ENCODE results near the gene NEXN. TPM values are rescaled to one million over a fixed set of nuclear protein-coding genes. Genes with fewer than 3 reads are reported as not detected.

The NEXN gene
- total and polyA plus RNA-seq, 2 of the 8 experiments (the other 6 are each of a cell fraction or from before 2014, with no cell fraction given): 0.20 to 2.9 TPM

GRCh38 chr1:77866296-77866695 is 22.1 kb upstream of the NEXN start:
- no peak overlapping the region for H2BK20ac ChIP-seq (ENCODE audit: low read length)
- no peaks in the 10 kb centered on the region; a peak in 1 of 4 replicates for H3K9me3 ChIP-seq (ENCODE audit: insufficient read depth in 2 of 2, low read depth in 1 of 2, low read length in 1 of 2)
- no peak overlapping the region for H3K23ac ChIP-seq (ENCODE audit: insufficient read length)
- no peak overlapping the region for H2AK5ac ChIP-seq (ENCODE audit: low read depth, low read length)
- no peak overlapping the region for H3K18ac ChIP-seq (ENCODE audit: extremely low read depth, low read length)
- DNase-seq (ENCODE audit: low read depth in 1 of 2, low spot score in 2 of 2) (peak in 1 of 2 experiments; percentile 2), FAIRE-seq (no peak)
- H4K5ac ChIP-seq (ENCODE audit: insufficient read length, low read depth, low read length): no peak overlapping the region
- H2BK5ac ChIP-seq (ENCODE audit: low read depth, low read length): no peak overlapping the region
- no peak overlapping the region for H3K27ac ChIP-seq (ENCODE audit: low read depth, low read length)
- H3K79me1 ChIP-seq (ENCODE audit: low read depth, low read length): no peaks in the 10 kb centered on the region
- 92% methylated on average over 4 of the region's 4 CpGs; no CpG with 5 or more reads in 1 of the 2 experiments for WGBS, 2 experiments (ENCODE audit: extremely low coverage in 1 of 2, insufficient coverage in 1 of 2, insufficient read length in 1 of 2, insufficient replicate concordance in 2 of 2, low coverage in 1 of 2, low lambda C conversion rate in 2 of 2, missing lambda C conversion rate in 1 of 2)
- H3K4me2 ChIP-seq (ENCODE audit: insufficient read depth in 1 of 2, low read depth in 2 of 2, low read length in 2 of 2): no peak overlapping the region
- ChIA-PET POLR2A (ENCODE audit: partially characterized antibody) (interaction anchor here (0.6 kb wide), 1 partner anchor 661 kb away, joined by 4 read pairs; no protein-coding TSS in a partner anchor), CTCF (ENCODE audit: partially characterized antibody) (interaction anchor here (0.8 to 1.4 kb wide), 2 partner anchors 51 to 81 kb away, joined by 3 read pairs; no protein-coding TSS in a partner anchor)
- no peak overlapping the region for H4K91ac ChIP-seq (replicated peaks; ENCODE audit: insufficient read length, low read length)
- H3K4me1 ChIP-seq (replicated peaks in 1 of 4; ENCODE audit: control insufficient read depth in 3 of 4, insufficient read depth in 4 of 4, low read length in 3 of 4): no peaks in the 10 kb centered on the region
- H2BK12ac ChIP-seq (ENCODE audit: low read depth, low read length): no peak overlapping the region
- H3K4ac ChIP-seq (replicated peaks; ENCODE audit: insufficient read length, low read depth, low read length): no peak overlapping the region
- H4K8ac ChIP-seq (ENCODE audit: extremely low read depth, insufficient read depth, low read length): no peak overlapping the region
- no peaks in the 10 kb centered on the region for H4K20me1 ChIP-seq (replicated peaks in 1 of 2; ENCODE audit: control insufficient read depth in 1 of 2, insufficient read depth in 2 of 2, low read length in 2 of 2)
- no peak overlapping the region for H2BK15ac ChIP-seq (ENCODE audit: low read length)
- no peak overlapping the region for H3K9ac ChIP-seq (replicated peaks in 1 of 4; ENCODE audit: extremely low read depth in 1 of 4, low read depth in 3 of 4, low read length in 3 of 4)
- TF ChIP-seq SP4 (IDR thresholded peaks at IDR 0.05; ENCODE audit: low read length): no peak
- TF ChIP-seq SAP30 (IDR thresholded peaks at IDR 0.05; ENCODE audit: insufficient read depth, insufficient replicate concordance, low read length): no peak
- TF ChIP-seq ATF3 (IDR thresholded peaks at IDR 0.05; ENCODE audit: insufficient read depth, low read depth, low read length): no peak
- no peak for TF ChIP-seq SP2 (IDR thresholded peaks at IDR 0.05; ENCODE audit: low read length)
- no peak for TF ChIP-seq BACH1 (IDR thresholded peaks at IDR 0.05; ENCODE audit: low read length)
- no peak for TF ChIP-seq EGR1 (IDR thresholded peaks at IDR 0.05; ENCODE audit: borderline replicate concordance, low read depth, low read length)
- no peak for TF ChIP-seq GABPA (IDR thresholded peaks at IDR 0.05; ENCODE audit: borderline replicate concordance, insufficient read depth, low read length)
- no peak for TF ChIP-seq TCF12 (IDR thresholded peaks at IDR 0.05; ENCODE audit: low read depth, low read length)
- no peak for TF ChIP-seq TBP (IDR thresholded peaks at IDR 0.05; ENCODE audit: low read depth, low read length)
- no peak for TF ChIP-seq SRF (IDR thresholded peaks at IDR 0.05; ENCODE audit: low read depth, low read length)
- TF ChIP-seq, protein P1, sequence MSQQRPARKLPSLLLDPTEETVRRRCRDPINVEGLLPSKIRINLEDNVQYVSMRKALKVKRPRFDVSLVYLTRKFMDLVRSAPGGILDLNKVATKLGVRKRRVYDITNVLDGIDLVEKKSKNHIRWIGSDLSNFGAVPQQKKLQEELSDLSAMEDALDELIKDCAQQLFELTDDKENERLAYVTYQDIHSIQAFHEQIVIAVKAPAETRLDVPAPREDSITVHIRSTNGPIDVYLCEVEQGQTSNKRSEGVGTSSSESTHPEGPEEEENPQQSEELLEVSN (IDR thresholded peaks at IDR 0.05): no peak
- no peak overlapping the region for H3K4me3 ChIP-seq (ENCODE audit: extremely low read depth in 1 of 4, insufficient read depth in 2 of 4, low read depth in 3 of 4, low read length in 4 of 4)
- no peak overlapping the region for H2AFZ ChIP-seq (ENCODE audit: low read length)
- H3K14ac ChIP-seq (ENCODE audit: insufficient read length): no peak overlapping the region
- H3K56ac ChIP-seq (replicated peaks; ENCODE audit: insufficient read length, low read depth, low read length): no peak overlapping the region
- no peaks in the 10 kb centered on the region for H3K79me2 ChIP-seq (ENCODE audit: control insufficient read depth in 1 of 2, insufficient read depth in 2 of 2, low read length in 2 of 2)
- no peaks in the 10 kb centered on the region for H3K27me3 ChIP-seq (replicated peaks in 1 of 4; ENCODE audit: control insufficient read depth in 3 of 4, extremely low read depth in 1 of 4, insufficient read depth in 3 of 4, low read length in 3 of 4)
- no peak overlapping the region for H2BK120ac ChIP-seq (replicated peaks; ENCODE audit: low read depth, low read length)
- no peaks in the 10 kb centered on the region for H3K23me2 ChIP-seq (ENCODE audit: low read depth, low read length)
- no peaks in the 10 kb centered on the region for H3K36me3 ChIP-seq (ENCODE audit: control insufficient read depth in 2 of 4, insufficient read depth in 4 of 4, low read length in 3 of 4)
